Esophagus squamous epithelium (tissue), 4 donors: ENCODE data around the gene SLC22A7.

ENCODE experiments used
- CTCF ChIP-seq, 6 experiments: fragments of 450-650 bp in 4 of 6; fragments of 200-600 bp in 2 of 6; sonication (generic) in 2 of 6; IDR thresholded peaks; one replicate each; pipeline ENCODE4 v1.5.1; 2016 to 2019; ENCODE audit warnings: antibody characterized with exemption in 6 of 6, mild to moderate bottlenecking in 4 of 6, moderate library complexity in 4 of 6
- POLR2A ChIP-seq, 4 donors: fragments of 450-650 bp; IDR thresholded peaks; one replicate each; pipeline ENCODE4 v1.6.1; 2017; ENCODE audit warnings: antibody characterized with exemption in 4 of 4, mild to moderate bottlenecking in 4 of 4, moderate library complexity in 3 of 4

GRCh38 chr6:43304882-43305281 lies 6.8 kb downstream of the SLC22A7 start:
- TF ChIP-seq CTCF (IDR thresholded peaks at IDR 0.05) (no peak), POLR2A (IDR thresholded peaks at IDR 0.05) (no peak)
